Activated CD4-positive, alpha-beta T cell treated with anti-CD3 and anti-CD28 coated beads for 48 hours (primary cell): ENCODE measurements around the gene TTC22.

Experiments used
- DNase-seq: peaks from one replicate; pipeline ENCODE4 v3.0.0-alpha.2; 2020

TTC22 gene

DNA sequence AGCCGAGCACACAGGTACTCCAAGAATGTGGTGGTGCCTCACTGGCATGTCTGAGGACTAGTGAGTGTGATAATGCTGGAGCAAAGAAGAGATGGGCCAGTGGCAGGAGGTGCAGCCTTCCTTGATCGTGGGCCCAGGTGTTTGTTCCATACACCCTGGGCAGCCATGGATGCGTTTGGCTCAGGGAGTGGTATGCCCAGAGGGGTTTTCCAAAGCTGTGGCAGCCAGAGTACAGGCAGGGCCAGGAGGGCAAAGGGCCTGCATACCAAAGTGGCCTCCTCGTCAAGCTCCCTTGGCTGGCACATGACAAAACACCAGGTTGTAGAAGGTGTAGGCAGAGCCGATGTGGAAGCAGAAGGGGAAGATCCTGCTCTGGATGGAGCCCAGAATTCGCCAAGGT, 55.8 kb downstream of the TTC22 start:
- no peak for DNase-seq

DNA sequence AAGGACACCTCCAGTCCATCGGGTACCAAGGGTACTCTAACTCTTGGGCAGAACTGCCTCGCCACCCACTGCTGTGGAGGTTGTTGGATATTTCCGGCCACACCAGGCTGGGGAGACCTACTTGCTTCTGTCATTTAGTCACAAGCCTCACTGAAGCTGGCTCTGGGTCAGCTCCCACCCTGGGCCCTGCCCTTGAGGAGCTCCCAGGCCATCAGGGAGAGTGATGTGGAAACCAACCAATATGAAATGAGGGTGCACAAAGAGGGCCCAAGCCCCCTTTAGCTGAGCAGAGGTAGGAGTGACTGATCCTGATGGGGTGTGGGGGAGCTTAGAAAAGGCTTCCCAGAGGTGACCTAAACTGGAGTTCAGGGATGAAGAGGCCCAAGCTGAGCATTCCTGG, 56.4 kb downstream of the TTC22 start:
- DNase-seq = no peak

DNA sequence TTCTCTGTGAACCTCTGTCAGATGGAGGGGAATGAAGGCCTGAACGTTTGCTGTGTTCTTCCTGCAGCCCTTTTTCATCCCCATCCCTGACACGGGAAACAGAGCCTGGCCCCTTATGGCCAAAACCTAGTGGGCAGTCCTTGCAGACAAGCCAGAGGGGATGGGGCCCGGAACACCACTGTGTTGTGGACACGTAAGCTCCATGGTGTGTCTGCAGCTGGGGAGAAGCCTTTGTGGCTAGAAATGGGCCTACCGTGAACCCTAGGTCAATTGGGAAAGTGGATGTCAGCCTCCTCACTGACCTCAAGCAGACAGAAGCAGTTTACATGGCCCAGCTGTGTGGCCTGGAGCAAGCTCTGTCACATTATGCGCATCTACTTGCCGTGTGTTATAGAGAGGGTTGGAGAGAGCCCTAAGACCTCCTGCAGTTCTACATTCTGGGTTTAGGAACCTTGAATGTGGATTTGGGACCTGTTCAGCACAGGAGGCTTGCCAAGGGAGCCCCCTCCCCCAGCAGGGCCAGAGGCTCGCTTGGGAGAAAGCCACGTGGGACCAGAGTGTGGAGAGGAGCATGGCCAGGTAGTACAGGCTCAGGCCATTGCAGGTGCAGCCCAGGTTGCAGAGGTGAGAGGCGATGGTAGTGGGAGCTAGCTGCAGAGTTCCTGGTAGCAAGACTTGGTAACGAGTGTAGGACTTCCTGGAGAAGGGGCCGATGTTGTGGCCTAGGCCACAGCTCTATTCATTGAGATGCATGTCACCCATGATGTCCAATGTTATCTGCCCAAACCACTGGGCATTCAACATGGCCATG, 57.5 kb downstream of the TTC22 start:
- no peak for DNase-seq

DNA sequence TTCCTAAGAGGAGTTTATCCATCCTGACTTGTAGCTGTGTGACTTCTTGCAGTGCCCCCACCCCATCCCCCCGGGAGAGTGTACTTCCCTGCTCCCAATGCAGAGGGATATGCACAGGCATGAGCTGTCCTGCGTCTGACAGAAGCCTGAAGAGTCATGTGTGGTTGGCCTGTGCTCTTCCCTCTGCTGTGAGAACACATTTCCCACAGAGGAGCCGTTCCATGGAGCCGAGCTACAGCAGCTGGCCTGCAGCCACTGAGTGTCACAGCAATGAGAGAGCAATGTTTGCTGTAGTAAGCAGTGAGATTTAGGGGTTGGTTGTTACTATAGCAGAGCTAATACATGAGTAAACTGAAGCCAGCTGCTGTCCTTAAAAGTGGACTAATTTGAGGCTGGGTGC, 58.8 kb downstream of the TTC22 start:
- DNase-seq = no peak

DNA sequence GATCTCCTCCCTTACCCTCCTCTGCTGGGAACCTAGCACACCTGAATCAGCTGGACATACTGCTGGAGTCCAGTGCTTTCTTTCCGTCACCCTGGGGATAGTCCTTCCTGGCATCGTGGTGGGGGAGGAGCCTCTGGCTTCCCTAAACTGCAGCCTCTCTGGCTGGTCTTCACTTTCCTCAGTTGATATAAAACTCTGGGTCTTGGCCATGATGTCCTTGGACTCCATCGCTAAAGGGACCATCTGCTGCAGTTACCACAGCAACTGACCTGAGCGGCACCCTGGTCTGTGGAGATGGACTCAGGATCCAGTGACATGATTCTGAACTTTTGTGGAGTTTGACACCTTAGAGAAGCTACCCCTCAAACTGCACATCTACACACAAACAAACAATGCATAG, 59.6 kb downstream of the TTC22 start:
- DNase-seq = no peak

DNA sequence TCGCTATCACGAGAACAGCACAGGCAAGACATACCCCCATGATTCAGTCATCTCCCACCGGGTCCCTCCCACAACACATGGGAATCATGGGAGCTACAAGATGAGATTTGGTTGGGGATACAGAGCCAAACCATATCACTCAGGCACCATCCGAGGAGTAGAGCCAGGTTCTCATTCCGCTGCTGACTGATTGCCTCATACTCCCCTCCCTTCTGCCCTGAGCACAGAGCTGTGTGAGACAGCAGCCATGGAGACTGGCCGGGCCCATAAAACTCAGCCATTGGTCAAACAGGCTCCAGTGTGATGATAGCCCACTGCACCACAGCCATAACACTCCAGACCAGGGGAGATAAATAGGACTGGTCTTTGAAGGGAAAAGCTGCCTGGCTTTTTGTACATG, 62.9 kb downstream of the TTC22 start:
- no peak for DNase-seq

DNA sequence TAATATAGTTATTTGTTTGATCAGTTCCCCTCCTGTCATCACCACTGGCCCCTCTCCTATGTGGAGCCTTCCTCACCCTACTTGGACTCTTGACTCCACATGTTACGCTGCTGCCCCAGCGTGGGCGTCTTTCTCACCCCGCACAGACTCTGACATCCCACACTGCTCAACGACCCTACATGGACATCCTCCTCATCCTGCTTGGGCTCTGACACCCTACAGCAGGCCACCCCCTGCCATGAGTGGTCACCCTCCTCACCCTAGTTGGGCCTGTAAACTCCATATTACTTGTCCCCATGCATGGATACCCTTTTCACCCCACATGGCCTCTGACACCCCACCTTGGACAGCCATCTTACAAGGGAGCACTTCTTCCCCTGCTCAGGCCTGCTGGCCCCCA, 64.4 kb downstream of the TTC22 start:
- DNase-seq = no peak
